NCI-H146 (cell line): ENCODE measurements around the gene ABHD12.

ENCODE experiments used
- DNase-seq: peaks from one replicate; lab custom pipeline; 2025; lab: John Stamatoyannopoulos, UW

Gene ABHD12

GRCh38 chr20:25257130-25257529 lies 133.5 kb downstream of the ABHD12 start:
- DNase-seq = no peak

- no peak for DNase-seq
These were observed 134.3 kb downstream of the ABHD12 start for GRCh38 chr20:25256226-25256859.

GRCh38 chr20:25254986-25255680 lies 135.5 kb downstream of the ABHD12 start:
- DNase-seq = no peak

GRCh38 chr20:25254571-25254970 lies 136.1 kb downstream of the ABHD12 start:
- DNase-seq = no peak

- DNase-seq = no peak
These were observed 136.9 kb downstream of the ABHD12 start for GRCh38 chr20:25253606-25254275.

- peak; percentile 95 for DNase-seq
These were observed 137.8 kb downstream of the ABHD12 start for GRCh38 chr20:25252686-25253421.

GRCh38 chr20:25252230-25252651 lies 138.4 kb downstream of the ABHD12 start:
- DNase-seq = no peak

GRCh38 chr20:25251558-25251957 lies 139.1 kb downstream of the ABHD12 start:
- DNase-seq = no peak

GRCh38 chr20:25251019-25251418 lies 139.6 kb downstream of the ABHD12 start:
- DNase-seq = no peak

- no peak for DNase-seq
These were observed 140.1 kb downstream of the ABHD12 start for GRCh38 chr20:25250508-25250907.
